ENCODE measurements around the gene CCL19. TPM values are rescaled to one million over a fixed set of nuclear protein-coding genes. Genes with fewer than 3 reads are reported as not detected.

Gene CCL19
- not detected in 2 replicates for total RNA-seq (2021; fragmentation: NEBNext Ultra II Directional; extraction: Animal tissue kit (Norgen Biotek cat#: 25700))
- polyA plus RNA-seq (2011; rRNA removed), result not detected in 2 replicates
- not detected for polyA plus RNA-seq (2011; cell fraction: cytosol; rRNA removed)
- polyA plus RNA-seq (2011; cell fraction: nucleus; rRNA removed), result not detected
- polyA plus RNA-seq (2012, experiment 1 of 2), result not detected in 4 replicates
- polyA plus RNA-seq (2012, experiment 2 of 2), result not detected
- polyA plus RNA-seq (2013, experiment 1 of 2), result not detected
- polyA plus RNA-seq (2013, experiment 2 of 2), result not detected
- polyA minus RNA-seq (2011; rRNA and poly(A)+ RNA removed), result not detected in 2 replicates
- polyA minus RNA-seq (2011; cell fraction: cytosol; rRNA and poly(A)+ RNA removed), result not detected
- polyA minus RNA-seq (2011; cell fraction: nucleus; rRNA and poly(A)+ RNA removed), result not detected
- long read RNA-seq, experiment 1, result 0 reads
- long read RNA-seq, experiment 2, result 0 reads

- no peaks in the 10 kb centered on the region for H3K79me2 ChIP-seq (ENCODE audit: control insufficient read depth in 1 of 2, insufficient read depth in 2 of 2, low read length in 2 of 2)
- no peak within 1 kb of the TSS for H2BK12ac ChIP-seq (ENCODE audit: low read depth, low read length)
- no peaks in the 10 kb centered on the region for H3K36me3 ChIP-seq (ENCODE audit: control insufficient read depth in 2 of 4, insufficient read depth in 4 of 4, low read length in 3 of 4)
- H4K8ac ChIP-seq (ENCODE audit: extremely low read depth, insufficient read depth, low read length), result no peak within 1 kb of the TSS
- H2BK5ac ChIP-seq (ENCODE audit: low read depth, low read length), result no peak within 1 kb of the TSS
- H3K27me3 ChIP-seq (replicated peaks in 1 of 4; ENCODE audit: control insufficient read depth in 3 of 4, extremely low read depth in 1 of 4, insufficient read depth in 3 of 4, low read length in 3 of 4), result no peaks in the 10 kb centered on the region
- H2AFZ ChIP-seq (ENCODE audit: low read length), result no peak within 1 kb of the TSS
- H2AK5ac ChIP-seq (ENCODE audit: low read depth, low read length), result no peak within 1 kb of the TSS
- H4K20me1 ChIP-seq (replicated peaks in 1 of 2; ENCODE audit: control insufficient read depth in 1 of 2, insufficient read depth in 2 of 2, low read length in 2 of 2), result no peaks in the 10 kb centered on the region
- H3K4me1 ChIP-seq (replicated peaks in 1 of 4; ENCODE audit: control insufficient read depth in 3 of 4, insufficient read depth in 4 of 4, low read length in 3 of 4), result peaks cover 0 to 3% (median 1%) of the 10 kb centered on the region in 4 experiments; a peak in 2 of 7 replicates
- H3K56ac ChIP-seq (replicated peaks; ENCODE audit: insufficient read length, low read depth, low read length), result no peak within 1 kb of the TSS
- no peak within 1 kb of the TSS for H4K91ac ChIP-seq (replicated peaks; ENCODE audit: insufficient read length, low read length)
- CTCF ChIA-PET (ENCODE audit: partially characterized antibody), result interaction anchor here (1.0 to 12.6 kb wide), 4 partner anchors 10 to 44 kb away, joined by 3 to 147 read pairs (median 10); partner anchors contain the start of gene GALT
- H3K9ac ChIP-seq (replicated peaks in 1 of 4; ENCODE audit: extremely low read depth in 1 of 4, low read depth in 3 of 4, low read length in 3 of 4), result no peak within 1 kb of the TSS
- H3K4me3 ChIP-seq (ENCODE audit: extremely low read depth in 1 of 4, insufficient read depth in 2 of 4, low read depth in 3 of 4, low read length in 4 of 4), result no peak within 1 kb of the TSS
- H3K9me3 ChIP-seq (ENCODE audit: insufficient read depth in 2 of 2, low read depth in 1 of 2, low read length in 1 of 2), result no peaks in the 10 kb centered on the region
- no peak within 1 kb of the TSS for H2BK15ac ChIP-seq (ENCODE audit: low read length)
- no peaks in the 10 kb centered on the region for H3K79me1 ChIP-seq (ENCODE audit: low read depth, low read length)
- POLR2A ChIA-PET (ENCODE audit: partially characterized antibody), result interaction anchor here (1.5 kb wide), 1 partner anchor 9 kb away, joined by 3 read pairs; no protein-coding TSS in a partner anchor
- DNase-seq (ENCODE audit: low read depth in 1 of 2, low spot score in 2 of 2) (no peak), FAIRE-seq (no peak)
- no peak within 1 kb of the TSS for H3K4me2 ChIP-seq (ENCODE audit: insufficient read depth in 1 of 2, low read depth in 2 of 2, low read length in 2 of 2)
- no peak within 1 kb of the TSS for H2BK120ac ChIP-seq (replicated peaks; ENCODE audit: low read depth, low read length)
- no peak within 1 kb of the TSS for H3K4ac ChIP-seq (replicated peaks; ENCODE audit: insufficient read length, low read depth, low read length)
- no peak within 1 kb of the TSS for H4K5ac ChIP-seq (ENCODE audit: insufficient read length, low read depth, low read length)
- no peak within 1 kb of the TSS for H3K23ac ChIP-seq (ENCODE audit: insufficient read length)
- H3K18ac ChIP-seq (ENCODE audit: extremely low read depth, low read length), result no peak within 1 kb of the TSS
- H3K14ac ChIP-seq (ENCODE audit: insufficient read length), result no peak within 1 kb of the TSS
- no peak within 1 kb of the TSS for H3K27ac ChIP-seq (ENCODE audit: low read depth, low read length)
- no peaks in the 10 kb centered on the region; the same call in 1 of the 2 replicates for H3K23me2 ChIP-seq (ENCODE audit: low read depth, low read length)
- 0 out of 2 replicates have a peak within 1 kb of the TSS, but pooled peaks have one; percentile 27 for H2BK20ac ChIP-seq (ENCODE audit: low read length)
- WGBS, 2 experiments (ENCODE audit: extremely low coverage in 1 of 2, insufficient coverage in 1 of 2, insufficient read length in 1 of 2, insufficient replicate concordance in 2 of 2, low coverage in 1 of 2, low lambda C conversion rate in 2 of 2, missing lambda C conversion rate in 1 of 2), result 90% methylated on average over 5 of the region's 6 CpGs; no CpG with 5 or more reads in 1 of the 2 experiments
- TF ChIP-seq, protein P1, sequence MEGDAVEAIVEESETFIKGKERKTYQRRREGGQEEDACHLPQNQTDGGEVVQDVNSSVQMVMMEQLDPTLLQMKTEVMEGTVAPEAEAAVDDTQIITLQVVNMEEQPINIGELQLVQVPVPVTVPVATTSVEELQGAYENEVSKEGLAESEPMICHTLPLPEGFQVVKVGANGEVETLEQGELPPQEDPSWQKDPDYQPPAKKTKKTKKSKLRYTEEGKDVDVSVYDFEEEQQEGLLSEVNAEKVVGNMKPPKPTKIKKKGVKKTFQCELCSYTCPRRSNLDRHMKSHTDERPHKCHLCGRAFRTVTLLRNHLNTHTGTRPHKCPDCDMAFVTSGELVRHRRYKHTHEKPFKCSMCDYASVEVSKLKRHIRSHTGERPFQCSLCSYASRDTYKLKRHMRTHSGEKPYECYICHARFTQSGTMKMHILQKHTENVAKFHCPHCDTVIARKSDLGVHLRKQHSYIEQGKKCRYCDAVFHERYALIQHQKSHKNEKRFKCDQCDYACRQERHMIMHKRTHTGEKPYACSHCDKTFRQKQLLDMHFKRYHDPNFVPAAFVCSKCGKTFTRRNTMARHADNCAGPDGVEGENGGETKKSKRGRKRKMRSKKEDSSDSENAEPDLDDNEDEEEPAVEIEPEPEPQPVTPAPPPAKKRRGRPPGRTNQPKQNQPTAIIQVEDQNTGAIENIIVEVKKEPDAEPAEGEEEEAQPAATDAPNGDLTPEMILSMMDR (IDR thresholded peaks at IDR 0.05; ENCODE audit: control extremely low read depth in 1 of 3, insufficient read depth in 1 of 3, low read depth in 1 of 3, low read length in 3 of 3), result no peak
- TF ChIP-seq BCL11A (IDR thresholded peaks at IDR 0.05; ENCODE audit: low read depth in 2 of 2, low read length in 2 of 2) (no peak), SAP30 (IDR thresholded peaks at IDR 0.05; ENCODE audit: insufficient read depth, insufficient replicate concordance, low read length) (no peak), TCF12 (IDR thresholded peaks at IDR 0.05; ENCODE audit: low read depth, low read length) (no peak), JUN (IDR thresholded peaks at IDR 0.05; ENCODE audit: low read depth, low read length) (no peak), CHD2 (IDR thresholded peaks at IDR 0.05; ENCODE audit: low read length) (no peak), CREB1 (IDR thresholded peaks at IDR 0.05) (no peak)
Measured at GRCh38 chr9:34690983-34691935, at the start of gene CCL19. TSS of gene CCL19 (minus strand) at chr9:34691276. CDS start at chr9:34691139, 137 bp downstream.
